Kidney epithelial cell (primary cell): Measurements from ENCODE around the gene PRKCB. TPM values are rescaled to one million over a fixed set of nuclear protein-coding genes. Genes with fewer than 3 reads are reported as not detected.

Source experiments
- DNase-seq: peaks from one replicate; pipeline ENCODE4 v3.0.0-alpha.2; 2010; ENCODE audit warnings: low read depth
- H3K27me3 ChIP-seq: 2 replicates; pipeline ENCODE4 v1.6.0; 2011; ENCODE audit warnings: low read length; ENCODE audit not compliant: control insufficient read depth, insufficient read depth
- H3K36me3 ChIP-seq: 2 replicates; pipeline ENCODE4 v1.5.1; 2011; ENCODE audit warnings: low read length; ENCODE audit not compliant: control insufficient read depth, insufficient read depth
- H3K4me3 ChIP-seq: 2 replicates; pipeline ENCODE4 v1.5.1; 2011; ENCODE audit warnings: low read depth, mild to moderate bottlenecking, control low read depth, low read length
- total RNA-seq: library from RNA; depleted of rRNA; stranded (reverse); fragments of >200 nt; gene quantifications from 2 replicates; pipeline ENCODE4 v1.2.3, GENCODE V29; 2015
- TF ChIP-seq, protein P1 (sequence below): IDR thresholded peaks from 2 replicates; pipeline ENCODE4 v1.5.1; 2011; ENCODE audit warnings: mild to moderate bottlenecking, moderate library complexity, low read length, control low read depth, inconsistent platforms; ENCODE audit not compliant: insufficient read depth, poor library complexity, severe bottlenecking

Gene PRKCB
- total RNA-seq, 1 donor from 2014 or later, result 7.1 TPM

- no peak overlapping the region for H3K4me3 ChIP-seq
- no peaks in the 10 kb centered on the region for H3K27me3 ChIP-seq
- no peaks in the 10 kb centered on the region for H3K36me3 ChIP-seq
- TF ChIP-seq, protein P1, sequence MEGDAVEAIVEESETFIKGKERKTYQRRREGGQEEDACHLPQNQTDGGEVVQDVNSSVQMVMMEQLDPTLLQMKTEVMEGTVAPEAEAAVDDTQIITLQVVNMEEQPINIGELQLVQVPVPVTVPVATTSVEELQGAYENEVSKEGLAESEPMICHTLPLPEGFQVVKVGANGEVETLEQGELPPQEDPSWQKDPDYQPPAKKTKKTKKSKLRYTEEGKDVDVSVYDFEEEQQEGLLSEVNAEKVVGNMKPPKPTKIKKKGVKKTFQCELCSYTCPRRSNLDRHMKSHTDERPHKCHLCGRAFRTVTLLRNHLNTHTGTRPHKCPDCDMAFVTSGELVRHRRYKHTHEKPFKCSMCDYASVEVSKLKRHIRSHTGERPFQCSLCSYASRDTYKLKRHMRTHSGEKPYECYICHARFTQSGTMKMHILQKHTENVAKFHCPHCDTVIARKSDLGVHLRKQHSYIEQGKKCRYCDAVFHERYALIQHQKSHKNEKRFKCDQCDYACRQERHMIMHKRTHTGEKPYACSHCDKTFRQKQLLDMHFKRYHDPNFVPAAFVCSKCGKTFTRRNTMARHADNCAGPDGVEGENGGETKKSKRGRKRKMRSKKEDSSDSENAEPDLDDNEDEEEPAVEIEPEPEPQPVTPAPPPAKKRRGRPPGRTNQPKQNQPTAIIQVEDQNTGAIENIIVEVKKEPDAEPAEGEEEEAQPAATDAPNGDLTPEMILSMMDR, result no peak
- no peak for DNase-seq
Observed at GRCh38 chr16:23802776-23803175, 33.0 kb upstream of the PRKCB start.

DNA sequence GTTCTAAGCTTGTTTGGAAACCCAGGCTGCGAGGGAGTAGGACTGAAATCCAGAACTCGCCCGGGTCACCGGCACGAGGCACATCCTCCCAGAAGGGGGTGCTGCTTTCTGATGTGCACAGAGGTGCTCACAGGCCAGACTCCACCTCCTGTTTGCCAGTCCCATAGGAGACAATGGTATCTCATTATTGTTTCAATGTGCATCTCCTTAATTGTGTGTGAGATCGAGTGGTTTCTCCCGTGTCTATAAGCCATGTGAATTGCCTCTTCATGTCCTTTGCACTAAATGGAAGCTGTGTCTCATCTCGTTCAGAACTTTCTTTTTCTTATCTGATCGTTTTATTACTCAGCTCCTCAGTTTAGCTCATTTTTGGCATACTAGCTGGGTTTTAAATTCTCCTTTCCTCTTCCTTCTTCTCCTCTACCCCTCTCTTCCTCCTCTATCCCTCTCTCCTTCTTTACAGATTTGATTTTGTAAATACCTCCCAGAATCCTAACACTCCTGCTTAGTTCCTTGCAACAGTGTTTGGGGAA, 32.1 kb upstream of the PRKCB start:
- no peak for DNase-seq
- Histone ChIP-seq H3K36me3 (no peaks in the 10 kb centered on the region), H3K27me3 (no peaks in the 10 kb centered on the region), H3K4me3 (no peak overlapping the region)
- TF ChIP-seq, protein P1, result peak; percentile 58

DNA sequence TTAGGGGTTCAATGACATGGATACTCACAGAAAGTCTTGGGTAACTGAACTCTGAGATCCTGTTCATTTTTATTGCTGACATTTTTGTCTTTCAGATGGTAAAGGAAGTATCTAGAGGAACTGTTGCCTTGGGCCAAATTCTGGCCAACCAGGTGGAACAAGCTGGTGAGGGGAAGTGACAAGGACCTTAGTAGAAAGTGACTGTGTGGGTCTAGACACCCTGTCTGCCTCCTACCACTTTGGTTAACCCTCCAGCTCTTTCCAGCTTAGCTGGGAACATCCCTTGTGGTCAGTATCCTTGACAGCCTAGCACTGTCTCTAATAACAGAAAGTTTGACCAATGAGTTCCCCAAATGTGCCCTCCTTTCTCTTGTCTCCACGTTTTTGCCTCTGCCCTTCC, 28.8 kb upstream of the PRKCB start:
- TF ChIP-seq, protein P1, result no peak
- no peak for DNase-seq
- no peaks in the 10 kb centered on the region for H3K36me3 ChIP-seq
- no peaks in the 10 kb centered on the region for H3K27me3 ChIP-seq
- H3K4me3 ChIP-seq, result no peak overlapping the region

- Histone ChIP-seq H3K36me3 (no peaks in the 10 kb centered on the region), H3K27me3 (no peaks in the 10 kb centered on the region), H3K4me3 (no peak overlapping the region)
- TF ChIP-seq, protein P1, result no peak
- DNase-seq, result no peak
Observed at GRCh38 chr16:23821467-23821866, 14.3 kb upstream of the PRKCB start.

DNA sequence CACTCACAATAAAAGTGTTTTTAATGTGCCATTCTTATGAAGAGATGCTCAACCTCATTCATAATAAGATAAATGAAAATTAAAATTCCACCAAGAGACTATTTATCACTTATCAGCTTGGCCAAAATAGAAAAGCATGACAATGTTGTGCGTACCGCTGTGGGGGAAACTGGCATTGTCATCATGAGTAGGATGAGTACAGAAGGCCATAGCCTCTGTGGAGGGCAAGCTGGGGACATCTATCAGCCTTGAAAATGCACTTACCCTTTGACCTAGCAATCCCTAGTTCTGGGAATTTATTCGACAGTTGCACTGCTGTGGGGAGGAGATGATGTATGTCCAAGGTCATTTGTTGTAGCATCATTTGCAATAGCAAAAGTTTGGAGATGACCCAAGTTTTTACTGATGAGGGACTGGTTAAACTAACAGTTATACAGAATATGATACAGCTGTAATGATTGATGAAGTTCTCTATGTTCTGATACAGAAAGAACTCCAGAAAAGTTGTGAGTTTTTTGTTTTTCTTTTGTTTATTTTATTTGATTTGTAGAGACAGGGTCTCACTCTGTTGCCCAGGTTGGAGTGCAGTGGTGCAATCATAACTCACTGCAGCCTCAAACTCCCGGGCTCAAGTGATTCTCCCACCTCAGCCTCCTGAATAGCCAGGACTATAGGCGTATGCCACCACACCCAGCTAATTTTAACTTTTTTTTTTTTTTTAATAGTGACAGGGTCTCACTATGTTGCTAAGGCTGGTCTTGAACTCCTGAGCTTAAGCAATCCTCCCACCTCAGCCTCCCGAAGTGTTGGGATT, 13.7 kb upstream of the PRKCB start:
- no peaks in the 10 kb centered on the region for H3K36me3 ChIP-seq
- no peak for DNase-seq
- no peak overlapping the region for H3K4me3 ChIP-seq
- TF ChIP-seq, protein P1, result no peak
- H3K27me3 ChIP-seq, result no peaks in the 10 kb centered on the region
